ENCODE measurements around the gene TPST2. TPM values are rescaled to one million over a fixed set of nuclear protein-coding genes. Genes with fewer than 3 reads are reported as not detected.

Gene TPST2
- total RNA-seq, 1 experiment from 2014 or later, result 50.1 TPM

DNA sequence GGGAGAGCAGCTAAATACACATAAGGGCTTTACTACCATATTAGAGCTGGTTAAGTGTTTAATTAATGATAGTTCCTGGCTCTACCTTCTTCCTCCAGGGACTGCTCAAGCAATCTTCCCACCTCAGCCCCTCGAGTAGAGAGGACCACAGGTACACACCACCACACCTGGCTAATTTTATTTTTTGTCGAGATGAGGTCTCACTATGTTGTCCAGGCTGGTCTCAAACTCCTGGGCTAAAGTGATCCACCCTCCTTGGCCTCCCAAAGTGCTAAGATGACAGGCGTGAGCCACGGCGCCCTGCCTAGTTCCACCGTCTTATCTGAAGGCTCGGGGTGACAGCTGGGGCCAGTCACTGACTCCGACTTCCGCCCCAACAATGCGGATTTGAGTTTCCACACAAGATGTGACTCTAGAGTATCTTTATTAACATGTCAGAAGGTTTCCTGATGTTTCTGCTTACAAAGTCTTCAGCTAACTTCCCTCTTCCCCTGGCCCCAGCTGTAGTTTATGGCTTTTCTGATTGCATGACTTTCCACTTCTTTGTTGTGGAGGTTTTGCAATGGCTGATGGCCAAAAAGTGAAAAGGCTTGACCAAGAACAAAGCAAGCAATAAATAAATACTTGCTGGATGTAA lies 16.8 kb downstream of the TPST2 start:
- no peak overlapping the region for H3K56ac ChIP-seq (ENCODE audit: insufficient read length, low read depth, low read length)
- Mint-ChIP-seq H3K4me3 (no peak overlapping the region), H3K27me3 (ENCODE audit: low read depth) (no peaks in the 10 kb centered on the region)

More for the DNA sequence above, 16.8 kb downstream of the TPST2 start:
- Histone ChIP-seq H4K8ac (replicated peaks; ENCODE audit: insufficient read length, low read depth, low read length) (no peak overlapping the region), H3K79me2 (ENCODE audit: insufficient read depth, low read length) (peaks cover 40% of the 10 kb centered on the region; the same call in 1 of the 2 replicates), H3K4ac (ENCODE audit: low read depth, low read length) (no peak overlapping the region), H3K9me3 (ENCODE audit: control insufficient read depth, low read depth, low read length) (no peaks in the 10 kb centered on the region), H2BK120ac (ENCODE audit: low read depth, low read length, poor library complexity, severe bottlenecking) (no peak overlapping the region), H3K18ac (ENCODE audit: insufficient read length, low read depth, low read length) (no peak overlapping the region), H3K9ac (ENCODE audit: extremely low read depth, insufficient read length, low read length) (no peak overlapping the region), H4K20me1 (ENCODE audit: control insufficient read depth, insufficient read depth, insufficient read length) (peaks cover 2% of the 10 kb centered on the region), H4K5ac (ENCODE audit: insufficient read length, low read depth, low read length) (no peak overlapping the region), H3K4me2 (ENCODE audit: insufficient read depth, insufficient read length, low read length) (no peak overlapping the region), H2AFZ (ENCODE audit: low read length) (no peak overlapping the region), H2BK5ac (ENCODE audit: insufficient read length, low read length) (no peak overlapping the region), H3K14ac (ENCODE audit: insufficient read depth, low read length) (no peak overlapping the region), H3K23me2 (ENCODE audit: insufficient read length, low read depth, low read length, poor library complexity, severe bottlenecking) (no peaks in the 10 kb centered on the region), H2AK5ac (ENCODE audit: insufficient read length, low read length) (no peak overlapping the region), H4K91ac (ENCODE audit: insufficient read length, low read depth, low read length) (no peak overlapping the region), H3K4me1 (ENCODE audit: insufficient read depth, low read length) (peaks cover 5% of the 10 kb centered on the region; the same call in 1 of the 2 replicates), H3K27me3 (ENCODE audit: insufficient read depth, low read length) (no peaks in the 10 kb centered on the region), H3K27ac (ENCODE audit: insufficient read length, low read depth, low read length) (no peak overlapping the region), H3K79me1 (ENCODE audit: insufficient read depth, low read depth, low read length, poor library complexity, severe bottlenecking) (peaks cover 9% of the 10 kb centered on the region), H2BK12ac (ENCODE audit: insufficient read length, low read depth, low read length) (no peak overlapping the region), H2BK15ac (ENCODE audit: low read depth, low read length) (no peak overlapping the region), H3T11ph (ENCODE audit: low read length) (no peak overlapping the region), H2BK20ac (ENCODE audit: low read depth, low read length, poor library complexity, severe bottlenecking) (no peak overlapping the region), H3K23ac (ENCODE audit: insufficient read length, low read depth, low read length) (no peak overlapping the region)
- H3K9me3 Mint-ChIP-seq, result no peaks in the 10 kb centered on the region
- TF ChIP-seq, protein P1, sequence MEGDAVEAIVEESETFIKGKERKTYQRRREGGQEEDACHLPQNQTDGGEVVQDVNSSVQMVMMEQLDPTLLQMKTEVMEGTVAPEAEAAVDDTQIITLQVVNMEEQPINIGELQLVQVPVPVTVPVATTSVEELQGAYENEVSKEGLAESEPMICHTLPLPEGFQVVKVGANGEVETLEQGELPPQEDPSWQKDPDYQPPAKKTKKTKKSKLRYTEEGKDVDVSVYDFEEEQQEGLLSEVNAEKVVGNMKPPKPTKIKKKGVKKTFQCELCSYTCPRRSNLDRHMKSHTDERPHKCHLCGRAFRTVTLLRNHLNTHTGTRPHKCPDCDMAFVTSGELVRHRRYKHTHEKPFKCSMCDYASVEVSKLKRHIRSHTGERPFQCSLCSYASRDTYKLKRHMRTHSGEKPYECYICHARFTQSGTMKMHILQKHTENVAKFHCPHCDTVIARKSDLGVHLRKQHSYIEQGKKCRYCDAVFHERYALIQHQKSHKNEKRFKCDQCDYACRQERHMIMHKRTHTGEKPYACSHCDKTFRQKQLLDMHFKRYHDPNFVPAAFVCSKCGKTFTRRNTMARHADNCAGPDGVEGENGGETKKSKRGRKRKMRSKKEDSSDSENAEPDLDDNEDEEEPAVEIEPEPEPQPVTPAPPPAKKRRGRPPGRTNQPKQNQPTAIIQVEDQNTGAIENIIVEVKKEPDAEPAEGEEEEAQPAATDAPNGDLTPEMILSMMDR (conservative IDR thresholded peaks at IDR 0.05), result no peak
- peaks cover 66 to 72% of the 10 kb centered on the region in 2 experiments for H3K4me1 Mint-ChIP-seq
- no CpG with 5 or more reads among the region's 10 CpGs for WGBS (ENCODE audit: extremely low coverage, insufficient read length, low lambda C conversion rate)
- H3K36me3 Mint-ChIP-seq (ENCODE audit: insufficient read depth in 1 of 3, low read depth in 3 of 3), result peaks cover 24 to 30% (median 27%) of the 10 kb centered on the region in 3 experiments
- H3K27ac Mint-ChIP-seq, result peak overlapping the region; percentile 54 to 82 (median 80); a peak in 6 of 7 replicates
- DNase-seq, result no peak

All from H9 (cell line).